Measurements from ENCODE around the gene MATN4. TPM values are rescaled to one million over a fixed set of nuclear protein-coding genes. Genes with fewer than 3 reads are reported as not detected.

MATN4 gene
- total and polyA plus RNA-seq, 2 of the 13 experiments (the other 11 are each of a cell fraction or from before 2014, with no cell fraction given): not detected

DNA sequence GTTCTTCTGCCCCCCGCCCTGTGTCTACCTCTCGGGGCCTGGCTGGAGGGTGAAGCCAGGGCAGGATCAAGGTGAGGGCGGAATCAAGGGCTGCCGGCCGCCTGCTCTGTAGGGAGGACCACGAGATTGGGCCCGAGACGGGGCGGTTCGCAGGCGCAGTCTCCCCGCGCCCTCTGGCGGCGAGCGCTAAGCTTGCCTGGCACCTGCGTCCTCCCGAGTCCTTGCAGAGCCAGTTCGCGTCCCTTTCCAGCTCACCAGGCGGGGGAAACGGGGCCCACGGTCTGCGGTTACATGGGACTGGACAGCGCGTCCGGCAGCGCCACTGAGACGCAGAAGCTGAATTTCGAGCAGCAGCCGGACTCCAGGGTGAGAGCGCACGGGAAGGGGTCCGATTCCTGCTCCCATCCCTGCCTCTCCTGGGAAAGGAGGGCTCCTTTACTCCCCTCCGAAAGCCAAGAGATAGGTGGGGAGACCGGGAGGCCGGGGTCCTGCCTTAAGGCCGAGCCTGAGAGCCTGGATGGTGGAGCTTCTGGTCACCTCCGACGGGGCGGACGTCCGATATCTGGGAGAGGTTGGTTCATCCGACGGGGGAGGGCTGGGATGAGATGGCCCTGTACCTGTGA lies 3.6 kb upstream of the MATN4 start (continued):
- TF ChIP-seq SPEN (CRISPR knock-in tag; IDR thresholded peaks at IDR 0.05; ENCODE audit: low read depth) (no peak), KLF12 (CRISPR knock-in tag; IDR thresholded peaks at IDR 0.05; ENCODE audit: borderline replicate concordance) (no peak), CHD4 (IDR thresholded peaks at IDR 0.05; ENCODE audit: borderline replicate concordance, low read length) (no peak), ZNF672 (CRISPR knock-in tag; IDR thresholded peaks at IDR 0.05) (0 out of 2 replicates have a peak, but pooled peaks have one; percentile 26), HOXA9 (CRISPR knock-in tag; IDR thresholded peaks at IDR 0.05; ENCODE audit: borderline replicate concordance) (no peak), IKZF1 (IDR thresholded peaks at IDR 0.05) (no peak), HOXA3 (CRISPR knock-in tag; IDR thresholded peaks at IDR 0.05) (0 out of 2 replicates have a peak, but pooled peaks have one; percentile 18), REXO4 (CRISPR knock-in tag; IDR thresholded peaks at IDR 0.05; ENCODE audit: borderline replicate concordance) (no peak), ZEB1 (IDR thresholded peaks at IDR 0.05; ENCODE audit: insufficient replicate concordance, low read depth) (no peak), ZNF777 (CRISPR knock-in tag; IDR thresholded peaks at IDR 0.05) (peak; percentile 71), MEF2D (CRISPR knock-in tag; IDR thresholded peaks at IDR 0.05) (peak; percentile 28; the same call in 1 of the 2 replicates), ZKSCAN8 (CRISPR knock-in tag; IDR thresholded peaks at IDR 0.05; ENCODE audit: borderline replicate concordance) (no peak), ZNF263 (CRISPR knock-in tag; IDR thresholded peaks at IDR 0.05) (peak; percentile 99), ZNF30 (CRISPR knock-in tag; IDR thresholded peaks at IDR 0.05) (no peak)
- TF ChIP-seq, protein P1, sequence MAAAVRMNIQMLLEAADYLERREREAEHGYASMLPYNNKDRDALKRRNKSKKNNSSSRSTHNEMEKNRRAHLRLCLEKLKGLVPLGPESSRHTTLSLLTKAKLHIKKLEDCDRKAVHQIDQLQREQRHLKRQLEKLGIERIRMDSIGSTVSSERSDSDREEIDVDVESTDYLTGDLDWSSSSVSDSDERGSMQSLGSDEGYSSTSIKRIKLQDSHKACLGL (CRISPR knock-in tag; IDR thresholded peaks at IDR 0.05): 0 out of 2 replicates have a peak, but pooled peaks have one; percentile 36
- TF ChIP-seq, protein P2, sequence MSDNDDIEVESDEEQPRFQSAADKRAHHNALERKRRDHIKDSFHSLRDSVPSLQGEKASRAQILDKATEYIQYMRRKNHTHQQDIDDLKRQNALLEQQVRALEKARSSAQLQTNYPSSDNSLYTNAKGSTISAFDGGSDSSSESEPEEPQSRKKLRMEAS (IDR thresholded peaks at IDR 0.05): peak; percentile 50; the same call in 1 of the 2 replicates
- TF ChIP-seq, protein P3, sequence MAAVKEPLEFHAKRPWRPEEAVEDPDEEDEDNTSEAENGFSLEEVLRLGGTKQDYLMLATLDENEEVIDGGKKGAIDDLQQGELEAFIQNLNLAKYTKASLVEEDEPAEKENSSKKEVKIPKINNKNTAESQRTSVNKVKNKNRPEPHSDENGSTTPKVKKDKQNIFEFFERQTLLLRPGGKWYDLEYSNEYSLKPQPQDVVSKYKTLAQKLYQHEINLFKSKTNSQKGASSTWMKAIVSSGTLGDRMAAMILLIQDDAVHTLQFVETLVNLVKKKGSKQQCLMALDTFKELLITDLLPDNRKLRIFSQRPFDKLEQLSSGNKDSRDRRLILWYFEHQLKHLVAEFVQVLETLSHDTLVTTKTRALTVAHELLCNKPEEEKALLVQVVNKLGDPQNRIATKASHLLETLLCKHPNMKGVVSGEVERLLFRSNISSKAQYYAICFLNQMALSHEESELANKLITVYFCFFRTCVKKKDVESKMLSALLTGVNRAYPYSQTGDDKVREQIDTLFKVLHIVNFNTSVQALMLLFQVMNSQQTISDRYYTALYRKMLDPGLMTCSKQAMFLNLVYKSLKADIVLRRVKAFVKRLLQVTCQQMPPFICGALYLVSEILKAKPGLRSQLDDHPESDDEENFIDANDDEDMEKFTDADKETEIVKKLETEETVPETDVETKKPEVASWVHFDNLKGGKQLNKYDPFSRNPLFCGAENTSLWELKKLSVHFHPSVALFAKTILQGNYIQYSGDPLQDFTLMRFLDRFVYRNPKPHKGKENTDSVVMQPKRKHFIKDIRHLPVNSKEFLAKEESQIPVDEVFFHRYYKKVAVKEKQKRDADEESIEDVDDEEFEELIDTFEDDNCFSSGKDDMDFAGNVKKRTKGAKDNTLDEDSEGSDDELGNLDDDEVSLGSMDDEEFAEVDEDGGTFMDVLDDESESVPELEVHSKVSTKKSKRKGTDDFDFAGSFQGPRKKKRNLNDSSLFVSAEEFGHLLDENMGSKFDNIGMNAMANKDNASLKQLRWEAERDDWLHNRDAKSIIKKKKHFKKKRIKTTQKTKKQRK (IDR thresholded peaks at IDR 0.05; ENCODE audit: low read length): no peak
- TF ChIP-seq, protein P4, sequence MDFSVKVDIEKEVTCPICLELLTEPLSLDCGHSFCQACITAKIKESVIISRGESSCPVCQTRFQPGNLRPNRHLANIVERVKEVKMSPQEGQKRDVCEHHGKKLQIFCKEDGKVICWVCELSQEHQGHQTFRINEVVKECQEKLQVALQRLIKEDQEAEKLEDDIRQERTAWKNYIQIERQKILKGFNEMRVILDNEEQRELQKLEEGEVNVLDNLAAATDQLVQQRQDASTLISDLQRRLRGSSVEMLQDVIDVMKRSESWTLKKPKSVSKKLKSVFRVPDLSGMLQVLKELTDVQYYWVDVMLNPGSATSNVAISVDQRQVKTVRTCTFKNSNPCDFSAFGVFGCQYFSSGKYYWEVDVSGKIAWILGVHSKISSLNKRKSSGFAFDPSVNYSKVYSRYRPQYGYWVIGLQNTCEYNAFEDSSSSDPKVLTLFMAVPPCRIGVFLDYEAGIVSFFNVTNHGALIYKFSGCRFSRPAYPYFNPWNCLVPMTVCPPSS (IDR thresholded peaks at IDR 0.05): no peak
- TF ChIP-seq, protein P5, sequence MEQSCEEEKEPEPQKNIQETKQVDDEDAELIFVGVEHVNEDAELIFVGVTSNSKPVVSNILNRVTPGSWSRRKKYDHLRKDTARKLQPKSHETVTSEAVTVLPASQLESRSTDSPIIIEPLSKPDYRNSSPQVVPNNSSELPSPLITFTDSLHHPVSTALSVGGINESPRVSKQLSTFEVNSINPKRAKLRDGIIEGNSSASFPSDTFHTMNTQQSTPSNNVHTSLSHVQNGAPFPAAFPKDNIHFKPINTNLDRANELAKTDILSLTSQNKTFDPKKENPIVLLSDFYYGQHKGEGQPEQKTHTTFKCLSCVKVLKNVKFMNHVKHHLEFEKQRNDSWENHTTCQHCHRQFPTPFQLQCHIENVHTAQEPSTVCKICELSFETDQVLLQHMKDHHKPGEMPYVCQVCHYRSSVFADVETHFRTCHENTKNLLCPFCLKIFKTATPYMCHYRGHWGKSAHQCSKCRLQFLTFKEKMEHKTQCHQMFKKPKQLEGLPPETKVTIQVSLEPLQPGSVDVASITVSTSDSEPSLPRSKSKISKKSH (CRISPR knock-in tag; IDR thresholded peaks at IDR 0.05; ENCODE audit: borderline replicate concordance): 0 out of 2 replicates have a peak, but pooled peaks have one; percentile 21
- TF ChIP-seq, protein P6, sequence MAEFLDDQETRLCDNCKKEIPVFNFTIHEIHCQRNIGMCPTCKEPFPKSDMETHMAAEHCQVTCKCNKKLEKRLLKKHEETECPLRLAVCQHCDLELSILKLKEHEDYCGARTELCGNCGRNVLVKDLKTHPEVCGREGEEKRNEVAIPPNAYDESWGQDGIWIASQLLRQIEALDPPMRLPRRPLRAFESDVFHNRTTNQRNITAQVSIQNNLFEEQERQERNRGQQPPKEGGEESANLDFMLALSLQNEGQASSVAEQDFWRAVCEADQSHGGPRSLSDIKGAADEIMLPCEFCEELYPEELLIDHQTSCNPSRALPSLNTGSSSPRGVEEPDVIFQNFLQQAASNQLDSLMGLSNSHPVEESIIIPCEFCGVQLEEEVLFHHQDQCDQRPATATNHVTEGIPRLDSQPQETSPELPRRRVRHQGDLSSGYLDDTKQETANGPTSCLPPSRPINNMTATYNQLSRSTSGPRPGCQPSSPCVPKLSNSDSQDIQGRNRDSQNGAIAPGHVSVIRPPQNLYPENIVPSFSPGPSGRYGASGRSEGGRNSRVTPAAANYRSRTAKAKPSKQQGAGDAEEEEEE (CRISPR knock-in tag; IDR thresholded peaks at IDR 0.05; ENCODE audit: borderline replicate concordance): no peak
